GM12864 (cell line): ENCODE measurements around the gene AFF3.

ENCODE experiments used
- DNase-seq: peaks from one replicate; pipeline ENCODE4 v3.0.0-alpha.2; 2011; ENCODE audit warnings: low read depth
- H3K4me3 ChIP-seq: 2 replicates; pipeline ENCODE4 v1.5.1; 2011; ENCODE audit warnings: mild to moderate bottlenecking, low read depth, low read length, control low read depth
- CTCF ChIP-seq: IDR thresholded peaks from 2 replicates; pipeline ENCODE4 v1.5.1; 2011; ENCODE audit warnings: low read depth, mild to moderate bottlenecking, moderate library complexity, low read length, control low read depth, inconsistent platforms; ENCODE audit errors: missing control alignments

AFF3 gene

GRCh38 chr2:99729104-99730025 is 413.0 kb downstream of the AFF3 start:
- TF ChIP-seq CTCF = no peak
- H3K4me3 ChIP-seq = no peak overlapping the region
- no peak for DNase-seq

- no peak for DNase-seq
Observed at GRCh38 chr2:99728166-99728565, 414.2 kb downstream of the AFF3 start.

GRCh38 chr2:99727199-99727598 is 415.2 kb downstream of the AFF3 start:
- DNase-seq = no peak
- no peak for TF ChIP-seq CTCF
- no peak overlapping the region for H3K4me3 ChIP-seq

More at GRCh38 chr2:99728166-99728565, 414.2 kb downstream of the AFF3 start:
- no peak for TF ChIP-seq CTCF
- no peak overlapping the region for H3K4me3 ChIP-seq

GRCh38 chr2:99726691-99727090 is 415.7 kb downstream of the AFF3 start:
- no peak for TF ChIP-seq CTCF
- DNase-seq = no peak
- no peak overlapping the region for H3K4me3 ChIP-seq

- TF ChIP-seq CTCF = no peak
- no peak for DNase-seq
- H3K4me3 ChIP-seq = no peak overlapping the region
Observed at GRCh38 chr2:99725820-99726219, 416.6 kb downstream of the AFF3 start.

GRCh38 chr2:99722476-99722875 is 419.9 kb downstream of the AFF3 start:
- TF ChIP-seq CTCF = no peak
- H3K4me3 ChIP-seq = no peak overlapping the region
- no peak for DNase-seq

- TF ChIP-seq CTCF = no peak
- no peak for DNase-seq
- H3K4me3 ChIP-seq = no peak overlapping the region
Observed at GRCh38 chr2:99719102-99719501, 423.3 kb downstream of the AFF3 start.
